ENCODE measurements around the gene MGAT5.

Gene MGAT5

GRCh38 chr2:134398300-134398699, 144.4 kb downstream of the MGAT5 start:
- DNase-seq (ENCODE audit: low spot score) = no peak

- no peak for DNase-seq (ENCODE audit: low spot score)
These were observed 145.2 kb downstream of the MGAT5 start for GRCh38 chr2:134399096-134399495.

- DNase-seq (ENCODE audit: low spot score) = no peak
These were observed 147.2 kb downstream of the MGAT5 start for GRCh38 chr2:134401081-134401497.

GRCh38 chr2:134401789-134402188, 147.9 kb downstream of the MGAT5 start:
- no peak for DNase-seq (ENCODE audit: low spot score)

GRCh38 chr2:134402410-134402809, 148.5 kb downstream of the MGAT5 start:
- DNase-seq (ENCODE audit: low spot score) = no peak

- DNase-seq (ENCODE audit: low spot score) = no peak
These were observed 151.8 kb downstream of the MGAT5 start for GRCh38 chr2:134405611-134406081.

GRCh38 chr2:134406311-134406710, 152.4 kb downstream of the MGAT5 start:
- DNase-seq (ENCODE audit: low spot score) = no peak

- DNase-seq (ENCODE audit: low spot score) = no peak
These were observed 152.9 kb downstream of the MGAT5 start for GRCh38 chr2:134406736-134407135.

- no peak for DNase-seq (ENCODE audit: low spot score)
These were observed 153.4 kb downstream of the MGAT5 start for GRCh38 chr2:134407154-134407890.

- no peak for DNase-seq (ENCODE audit: low spot score)
These were observed 154.5 kb downstream of the MGAT5 start for GRCh38 chr2:134408386-134408785.

GRCh38 chr2:134408791-134409190, 154.9 kb downstream of the MGAT5 start:
- peak; percentile 34 for DNase-seq (ENCODE audit: low spot score)

- peak; percentile 30 for DNase-seq (ENCODE audit: low spot score)
These were observed 156.1 kb downstream of the MGAT5 start for GRCh38 chr2:134410006-134410405.

GRCh38 chr2:134410831-134411231, 157.0 kb downstream of the MGAT5 start:
- no peak for DNase-seq (ENCODE audit: low spot score)

- DNase-seq (ENCODE audit: low spot score) = no peak
These were observed 157.5 kb downstream of the MGAT5 start for GRCh38 chr2:134411279-134411827.

GRCh38 chr2:134411828-134412638, 158.2 kb downstream of the MGAT5 start:
- peak; percentile 76 for DNase-seq (ENCODE audit: low spot score)

GRCh38 chr2:134412639-134412999, 158.7 kb downstream of the MGAT5 start:
- no peak for DNase-seq (ENCODE audit: low spot score)

- no peak for DNase-seq (ENCODE audit: low spot score)
These were observed 159.6 kb downstream of the MGAT5 start for GRCh38 chr2:134413430-134413829.

GRCh38 chr2:134413912-134414311, 160.0 kb downstream of the MGAT5 start:
- DNase-seq (ENCODE audit: low spot score) = no peak

GRCh38 chr2:134416018-134416417, 162.1 kb downstream of the MGAT5 start:
- DNase-seq (ENCODE audit: low spot score) = no peak

GRCh38 chr2:134416637-134417036, 162.8 kb downstream of the MGAT5 start:
- no peak for DNase-seq (ENCODE audit: low spot score)

GRCh38 chr2:134417968-134418582, 164.2 kb downstream of the MGAT5 start:
- DNase-seq (ENCODE audit: low spot score) = no peak

- no peak for DNase-seq (ENCODE audit: low spot score)
These were observed 166.4 kb downstream of the MGAT5 start for GRCh38 chr2:134420259-134420658.

- no peak for DNase-seq (ENCODE audit: low spot score)
These were observed 167.0 kb downstream of the MGAT5 start for GRCh38 chr2:134420920-134421319.
